Sigmoid colon (tissue), 7 donors: ENCODE measurements around the gene SBF2. TPM values are rescaled to one million over a fixed set of nuclear protein-coding genes. Genes with fewer than 3 reads are reported as not detected.
"Not testable (repeated sequence)": the region's sequence is repeated elsewhere in the genome, so short reads cannot be mapped to it uniquely, and the experiment has no call there.

Experiments
- DNase-seq: peaks from one replicate; pipeline ENCODE4 v3.0.0-alpha.2; 2019
- H3K27ac ChIP-seq, 4 donors: fragments of 200-600 bp; sonication (generic); one replicate each; pipeline ENCODE4 v1.5.1; 2016 to 2019; ENCODE audit warnings: mild to moderate bottlenecking in 1 of 4
- H3K27me3 ChIP-seq, 3 donors: fragments of 200-600 bp; sonication (generic); one replicate each; pipeline ENCODE4 v1.5.1; 2019; ENCODE audit warnings: mild to moderate bottlenecking in 1 of 3
- H3K36me3 ChIP-seq, 4 donors: fragments of 200-600 bp; sonication (generic); one replicate each; pipeline ENCODE4 v1.5.1; 2016 to 2019
- H3K4me1 ChIP-seq, 4 donors: fragments of 200-600 bp; sonication (generic); one replicate each; pipeline ENCODE4 v1.5.1; 2017 to 2019
- H3K4me3 ChIP-seq, 4 donors: fragments of 200-600 bp; sonication (generic); one replicate each; pipeline ENCODE4 v1.5.1; 2017 to 2019; ENCODE audit warnings: mild to moderate bottlenecking in 2 of 4, moderate library complexity in 1 of 4
- H3K9me3 ChIP-seq, 4 donors: fragments of 200-600 bp in 3 of 4; sonication (generic) in 3 of 4; one replicate each; pipeline versions ENCODE4 v1.5.1 to v1.6.1; 2013 to 2019
- CTCF ChIP-seq, 4 experiments: fragments of 450-650 bp in 3 of 4; fragments of 200-600 bp in 1 of 4; IDR thresholded peaks; one replicate each; pipeline ENCODE4 v1.5.1; 2016 to 2019; ENCODE audit warnings: antibody characterized with exemption in 4 of 4, mild to moderate bottlenecking in 3 of 4, moderate library complexity in 2 of 4
- EP300 ChIP-seq, 4 donors: sonication (generic); formaldehyde crosslinking; IDR thresholded peaks; one replicate each; pipeline ENCODE4 v1.6.1; 2017; ENCODE audit warnings: antibody characterized with exemption in 4 of 4
- POLR2A ChIP-seq, 2 donors: fragments of 450-650 bp; IDR thresholded peaks; one replicate each; pipeline ENCODE4 v1.6.1; 2016; ENCODE audit warnings: antibody characterized with exemption in 2 of 2, mild to moderate bottlenecking in 2 of 2, moderate library complexity in 2 of 2
- POLR2AphosphoS5 ChIP-seq, 4 donors: sonication (generic); formaldehyde crosslinking; IDR thresholded peaks; one replicate each; pipeline ENCODE4 v1.6.1; 2017; ENCODE audit warnings: antibody characterized with exemption in 4 of 4
- WGBS, 2 donors: extraction: QIAGEN DNeasy Blood & Tissue Kit; methylation state at CpG; one replicate each; pipeline ENCODE4 v1.1.7; 2013; 5-methylcytosine and 5-hydroxymethylcytosine counted together
- intact Hi-C: fragments of 100-400 bp; cut with DNase I; formaldehyde crosslinking; loops from one replicate; pipeline ENCODE4 v1.15.1; 2023
- polyA plus RNA-seq, 3 donors: library from polyadenylated mRNA; stranded (reverse); fragments of 200-250 nt; gene quantifications; one replicate each; pipeline ENCODE4 v1.2.3, GENCODE V29; 2013
- total RNA-seq, 4 donors: library from RNA; depleted of rRNA; stranded (reverse); fragments of >200 nt; gene quantifications; one replicate each; pipeline ENCODE4 v1.1.0, GENCODE V29; 2016
- donor health status: healthy with polysubstance abuse.
- donor health status: Bipolar disorder and iron deficiency.
- donor health status: healthy.

Gene SBF2
- total and polyA plus RNA-seq, 7 donors = 9.5 to 67.5 (median 47.1) TPM

- TF ChIP-seq POLR2A (IDR thresholded peaks at IDR 0.05) = no peak
- TF ChIP-seq POLR2AphosphoS5 (IDR thresholded peaks at IDR 0.05) = no peak
- TF ChIP-seq EP300 (IDR thresholded peaks at IDR 0.05) = no peak
- no peak for TF ChIP-seq CTCF (IDR thresholded peaks at IDR 0.05)
- Histone ChIP-seq H3K4me3 (no peak overlapping the region), H3K27me3 (no peaks in the 10 kb centered on the region), H3K27ac (no peak overlapping the region), H3K4me1 (no peaks in the 10 kb centered on the region), H3K9me3 (no peaks in the 10 kb centered on the region), H3K36me3 (peaks cover 0 to 29% (median 4%) of the 10 kb centered on the region in 4 donors)
- WGBS, 2 donors = 92 to 93% methylated on average over 1 of the region's 1 CpG
- intact Hi-C loops = no loop called here
- no peak for DNase-seq
Measured at GRCh38 chr11:10002221-10002620, 291.8 kb downstream of the SBF2 start.

- Histone ChIP-seq H3K36me3 (peaks cover 0 to 21% (median 4%) of the 10 kb centered on the region in 4 donors), H3K4me1 (no peaks in the 10 kb centered on the region), H3K27me3 (no peaks in the 10 kb centered on the region), H3K9me3 (peaks cover 0 to 3% (median 0%) of the 10 kb centered on the region in 4 donors), H3K4me3 (no peak overlapping the region), H3K27ac (no peak overlapping the region)
- intact Hi-C loops = loop anchor here (5.0 kb wide), 1 partner anchor 315 kb away; the partner anchor contains the start of gene ADM
- no peak for DNase-seq
- TF ChIP-seq CTCF (IDR thresholded peaks at IDR 0.05) = no peak
- no peak for TF ChIP-seq POLR2AphosphoS5 (IDR thresholded peaks at IDR 0.05)
- TF ChIP-seq POLR2A (IDR thresholded peaks at IDR 0.05) = no peak
- TF ChIP-seq EP300 (IDR thresholded peaks at IDR 0.05) = no peak
- WGBS, 2 donors = 93% methylated on average over 3 of the region's 3 CpGs
Measured at GRCh38 chr11:9992306-9992705, 301.7 kb downstream of the SBF2 start.

GRCh38 chr11:9990221-9990973, 303.6 kb downstream of the SBF2 start:
- Histone ChIP-seq H3K36me3 (peaks cover 0 to 21% (median 2%) of the 10 kb centered on the region in 4 donors), H3K4me1 (no peaks in the 10 kb centered on the region), H3K27me3 (no peaks in the 10 kb centered on the region), H3K9me3 (peaks cover 0 to 3% (median 0%) of the 10 kb centered on the region in 4 donors), H3K27ac (no peak overlapping the region), H3K4me3 (no peak overlapping the region)
- 51 to 73% methylated on average over 4 of the region's 4 CpGs for WGBS, 2 donors
- TF ChIP-seq POLR2A (IDR thresholded peaks at IDR 0.05) (no peak), EP300 (IDR thresholded peaks at IDR 0.05) (no peak), POLR2AphosphoS5 (IDR thresholded peaks at IDR 0.05) (no peak), CTCF (IDR thresholded peaks at IDR 0.05) (peak in 1 of 4 experiments; percentile 14)
- intact Hi-C loops = loop anchor here (5.0 kb wide), 1 partner anchor 317 kb away; the partner anchor contains the start of gene ADM
- DNase-seq = no peak

GRCh38 chr11:9987303-9987702, 306.7 kb downstream of the SBF2 start:
- H3K4me3 ChIP-seq, H3K9me3 ChIP-seq, H3K27ac ChIP-seq, H3K27me3 ChIP-seq, DNase-seq, H3K4me1 ChIP-seq: not testable (repeated sequence)
- intact Hi-C loops = loop anchor here (10.0 kb wide), 1 partner anchor 207 kb away; no protein-coding TSS in a partner anchor
- peaks cover 0 to 21% (median 2%) of the 10 kb centered on the region in 4 donors for H3K36me3 ChIP-seq
- 61 to 66% methylated on average over 4 of the region's 4 CpGs for WGBS, 2 donors

GRCh38 chr11:9982796-9983579, 311.0 kb downstream of the SBF2 start:
- H3K9me3 ChIP-seq = peaks cover 0 to 2% (median 0%) of the 10 kb centered on the region in 4 donors
- intact Hi-C loops = loop anchor here (10.0 kb wide), 1 partner anchor 212 kb away; no protein-coding TSS in a partner anchor
- peaks cover 0 to 4% (median 0%) of the 10 kb centered on the region in 4 donors for H3K36me3 ChIP-seq
- H3K27ac ChIP-seq = no peak overlapping the region
- H3K4me3 ChIP-seq = no peak overlapping the region
- 92 to 94% methylated on average over 16 of the region's 16 CpGs for WGBS, 2 donors
- no peak for TF ChIP-seq CTCF (IDR thresholded peaks at IDR 0.05)
- TF ChIP-seq POLR2AphosphoS5 (IDR thresholded peaks at IDR 0.05) = no peak
- TF ChIP-seq EP300 (IDR thresholded peaks at IDR 0.05) = no peak
- TF ChIP-seq POLR2A (IDR thresholded peaks at IDR 0.05) = no peak
- no peak for DNase-seq
- no peaks in the 10 kb centered on the region for H3K27me3 ChIP-seq
- no peaks in the 10 kb centered on the region for H3K4me1 ChIP-seq
